ENCODE data around the gene ABHD4. TPM values are rescaled to one million over a fixed set of nuclear protein-coding genes. Genes with fewer than 3 reads are reported as not detected.
A peak's percentile ranks its signal among the peaks of the same experiment; 100 is the strongest.

ABHD4 gene
- total and polyA plus RNA-seq, 10 of the 15 experiments (the other 5 are each of a cell fraction or from before 2014, with no cell fraction given) = 5.4 to 28.7 (median 10.8) TPM

- Histone ChIP-seq H4K20me1 (ENCODE audit: control insufficient read depth, insufficient read depth) (no peaks in the 10 kb centered on the region), H3K4me2 (ENCODE audit: control insufficient read depth, insufficient read depth) (peak overlapping the region; percentile 61)
- TF ChIP-seq RAD21 (IDR thresholded peaks at IDR 0.05; ENCODE audit: insufficient read depth, low read depth, low read length) (no peak), ZBED1 (IDR thresholded peaks at IDR 0.05; ENCODE audit: borderline replicate concordance) (0 out of 2 replicates have a peak, but pooled peaks have one; percentile 52)
These were observed 31.3 kb upstream of the ABHD4 start for GRCh38 chr14:22566845-22567244.

GRCh38 chr14:22567437-22567836 lies 30.7 kb upstream of the ABHD4 start:
- H3K27ac ChIP-seq (ENCODE audit: control insufficient read depth, insufficient read depth) = peak overlapping the region; percentile 97
- no peaks in the 10 kb centered on the region for H3K27me3 ChIP-seq (replicated peaks in 1 of 2; ENCODE audit: control insufficient read depth in 2 of 2, insufficient read depth in 2 of 2, low read length in 1 of 2)
- peak overlapping the region; percentile 61 for H3K4me2 ChIP-seq (ENCODE audit: control insufficient read depth, insufficient read depth)
- 0 out of 2 replicates have a peak overlapping the region, but pooled peaks have one; percentile 4 for H3K4me3 ChIP-seq
- ChIA-PET RAD21 (ENCODE audit: unreplicated experiment) (interaction anchor here (0.7 to 11.3 kb wide), 21 partner anchors 7 to 248 kb away, joined by 3 to 190 read pairs (median 5); no protein-coding TSS in a partner anchor), CTCF (interaction anchor here (0.8 to 12.5 kb wide), 18 partner anchors 7 to 285 kb away, joined by 3 to 236 read pairs (median 4); no protein-coding TSS in a partner anchor), SMC1A (ENCODE audit: uncharacterized antibody, unreplicated experiment) (interaction anchor here (0.7 to 6.2 kb wide), 21 partner anchors 7 to 247 kb away, joined by 3 to 134 read pairs (median 5); no protein-coding TSS in a partner anchor), POLR2A (interaction anchor here (0.5 to 5.3 kb wide), 13 partner anchors 9 to 652 kb away, joined by 3 to 74 read pairs (median 4); no protein-coding TSS in a partner anchor)
- intact Hi-C loops (cut with micrococcal nuclease; ENCODE audit: unreplicated experiment) (no loop called here), in situ Hi-C loops (cut with MboI) (loop anchor here (5.0 kb wide), 2 partner anchors 175 to 250 kb away; no protein-coding TSS in a partner anchor)
- H2AFZ ChIP-seq (ENCODE audit: control insufficient read depth, low read depth, low read length) = no peak overlapping the region
- peaks cover 72% of the 10 kb centered on the region for H3K4me1 ChIP-seq (ENCODE audit: control insufficient read depth, insufficient read depth, low read length)
- no TSS peak for BruUV-seq (replicated peaks)
- DNase-seq (ENCODE audit: low read depth, low spot score) (no peak), FAIRE-seq (no peak), ATAC-seq (peak; percentile 2)
- no peaks in the 10 kb centered on the region for H4K20me1 ChIP-seq (ENCODE audit: control insufficient read depth, insufficient read depth)
- H3K9me3 ChIP-seq (replicated peaks; ENCODE audit: control insufficient read depth, insufficient read depth, low read length) = no peaks in the 10 kb centered on the region
- H3K36me3 ChIP-seq (ENCODE audit: control insufficient read depth in 2 of 2, insufficient read depth in 2 of 2, low read length in 1 of 2) = peaks cover 0 to 6% of the 10 kb centered on the region in 2 experiments; a peak in 1 of 4 replicates
- H3K79me2 ChIP-seq (ENCODE audit: control insufficient read depth, insufficient read depth, low read length) = peaks cover 35% of the 10 kb centered on the region
- peak overlapping the region; percentile 8 for H3K9ac ChIP-seq (ENCODE audit: control insufficient read depth, insufficient read depth, low read length)
- WGBS (ENCODE audit: insufficient coverage, insufficient replicate concordance, low lambda C conversion rate, missing lambda C conversion rate) = 0% methylated on average over 1 of the region's 1 CpG
- TF ChIP-seq SREBF2 (IDR thresholded peaks at IDR 0.05; ENCODE audit: low read length) (no peak), SMARCA5 (IDR thresholded peaks at IDR 0.05) (no peak), MAX (IDR thresholded peaks at IDR 0.05; ENCODE audit: low read depth, low read length) (no peak), ZNF592 (IDR thresholded peaks at IDR 0.05) (no peak), CREB1 (IDR thresholded peaks at IDR 0.05; ENCODE audit: low read depth) (no peak), FOS (IDR thresholded peaks at IDR 0.05; ENCODE audit: borderline replicate concordance, extremely low read depth, insufficient read length) (no peak)

More at GRCh38 chr14:22566845-22567244, 31.3 kb upstream of the ABHD4 start:
- Histone ChIP-seq H3K9ac (ENCODE audit: control insufficient read depth, insufficient read depth, low read length) (peak overlapping the region; percentile 8), H3K27ac (ENCODE audit: control insufficient read depth, insufficient read depth) (peak overlapping the region; percentile 97), H3K79me2 (ENCODE audit: control insufficient read depth, insufficient read depth, low read length) (peaks cover 35% of the 10 kb centered on the region), H3K4me3 (peak overlapping the region; percentile 4; the same call in 1 of the 2 replicates), H2AFZ (ENCODE audit: control insufficient read depth, low read depth, low read length) (no peak overlapping the region), H3K4me1 (ENCODE audit: control insufficient read depth, insufficient read depth, low read length) (peaks cover 78% of the 10 kb centered on the region), H3K36me3 (ENCODE audit: control insufficient read depth in 2 of 2, insufficient read depth in 2 of 2, low read length in 1 of 2) (peaks cover 0 to 3% of the 10 kb centered on the region in 2 experiments; a peak in 1 of 4 replicates), H3K9me3 (replicated peaks; ENCODE audit: control insufficient read depth, insufficient read depth, low read length) (no peaks in the 10 kb centered on the region), H3K27me3 (replicated peaks in 1 of 2; ENCODE audit: control insufficient read depth in 2 of 2, insufficient read depth in 2 of 2, low read length in 1 of 2) (no peaks in the 10 kb centered on the region)
- ChIA-PET RAD21 (ENCODE audit: unreplicated experiment) (interaction anchor here (0.6 to 11.3 kb wide), 22 partner anchors 9 to 404 kb away, joined by 3 to 190 read pairs (median 4); partner anchors contain the start of gene LRP10), SMC1A (ENCODE audit: uncharacterized antibody, unreplicated experiment) (interaction anchor here (0.7 to 6.2 kb wide), 19 partner anchors 7 to 247 kb away, joined by 3 to 134 read pairs (median 5); no protein-coding TSS in a partner anchor), POLR2A (interaction anchor here (0.6 to 5.3 kb wide), 14 partner anchors 8 to 653 kb away, joined by 3 to 74 read pairs (median 4); no protein-coding TSS in a partner anchor), CTCF (interaction anchor here (0.8 to 12.5 kb wide), 17 partner anchors 7 to 285 kb away, joined by 3 to 236 read pairs (median 5); no protein-coding TSS in a partner anchor)
- no peak for FAIRE-seq
- peak; percentile 5 for ATAC-seq
- intact Hi-C loops (cut with micrococcal nuclease; ENCODE audit: unreplicated experiment) = no loop called here
- DNase-seq (ENCODE audit: low read depth, low spot score) = no peak
- no TSS peak for BruUV-seq (replicated peaks)
- 0% methylated on average over 2 of the region's 2 CpGs for WGBS (ENCODE audit: insufficient coverage, insufficient replicate concordance, low lambda C conversion rate, missing lambda C conversion rate)
- in situ Hi-C loops (cut with MboI) = loop anchor here (5.0 kb wide), 2 partner anchors 175 to 250 kb away; no protein-coding TSS in a partner anchor
